GM10248 (cell line): ENCODE data around the gene PJA1.

ENCODE experiments used
- CTCF ChIA-PET: fragments of 300-600 bp; sonication (Branson Sonifier 250); formaldehyde crosslinking; extraction: SDS; loops from one replicate; lab custom pipeline; 2021; ENCODE audit warnings: antibody characterized with exemption; lab: Yijun Ruan, JAX
- POLR2A ChIA-PET: fragments of 350-650 bp; sonication (Branson Sonifier 250); formaldehyde crosslinking; extraction: SDS; loops from one replicate; lab custom pipeline; 2020; ENCODE audit warnings: antibody characterized with exemption; lab: Yijun Ruan, JAX
- DNase-seq: peaks from one replicate; pipeline ENCODE4 v3.0.0; 2012; ENCODE audit errors: extremely low spot score
- CTCF ChIP-seq: IDR thresholded peaks from 2 replicates; pipeline ENCODE4 v1.5.1; 2012; ENCODE audit warnings: mild to moderate bottlenecking, low read depth; ENCODE audit errors: extremely low read depth, missing control alignments, control extremely low read depth

The PJA1 gene

DNA sequence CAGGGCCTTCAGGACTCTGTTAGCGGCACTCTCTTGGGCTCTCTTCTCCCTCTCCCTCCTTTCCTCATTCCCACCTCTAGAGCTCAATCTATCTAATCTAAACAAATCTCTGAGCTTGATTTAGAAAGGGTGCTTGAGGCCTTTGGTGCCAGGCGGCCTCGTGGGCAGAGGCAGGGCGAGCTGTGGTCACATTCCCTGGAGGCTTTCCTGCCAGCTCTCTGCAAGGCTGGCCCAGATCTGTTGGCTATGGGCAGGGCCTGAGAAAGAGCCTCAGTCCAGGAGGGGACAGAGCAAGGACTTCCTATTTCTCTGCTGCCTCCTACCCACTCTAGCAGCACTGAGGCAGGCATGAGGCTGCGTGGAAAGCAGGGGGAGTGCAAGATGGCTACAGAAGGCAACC, 38.6 kb downstream of the PJA1 start:
- ChIA-PET POLR2A (no interaction called here), CTCF (no interaction called here)

DNA sequence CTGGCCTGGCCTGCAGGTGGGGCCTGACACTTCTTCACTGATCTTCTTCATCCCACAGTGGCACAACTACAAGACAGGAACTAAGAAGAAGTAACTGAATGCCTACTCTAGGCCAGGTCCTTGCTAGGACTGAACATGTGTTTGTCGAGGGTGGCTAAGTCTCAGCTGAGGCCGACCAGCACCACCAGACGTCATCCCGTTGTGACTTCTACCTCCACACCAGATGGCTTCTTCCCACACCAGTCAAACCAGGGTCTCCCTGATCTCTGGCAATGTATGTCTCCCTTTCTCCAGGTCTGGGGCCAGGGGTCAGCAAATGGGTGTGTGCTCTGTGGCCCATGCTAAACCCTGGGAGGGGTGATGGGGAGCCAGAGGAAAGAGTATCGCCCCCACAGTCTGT, 40.2 kb downstream of the PJA1 start:
- POLR2A ChIA-PET = no interaction called here
- no peak for TF ChIP-seq CTCF
- CTCF ChIA-PET = no interaction called here
- DNase-seq = no peak

More for the DNA sequence above, 38.6 kb downstream of the PJA1 start:
- no peak for DNase-seq
- no peak for TF ChIP-seq CTCF

GRCh38 chrX:69124108-69124507, 41.1 kb downstream of the PJA1 start:
- CTCF ChIA-PET = interaction anchor here (0.8 kb wide), 1 partner anchor 9 kb away, joined by 3 read pairs; no protein-coding TSS in a partner anchor
- POLR2A ChIA-PET = no interaction called here
- TF ChIP-seq CTCF = no peak
- DNase-seq = no peak

- no peak for TF ChIP-seq CTCF
- POLR2A ChIA-PET = no interaction called here
These were observed 41.8 kb downstream of the PJA1 start for GRCh38 chrX:69123481-69123880.

DNA sequence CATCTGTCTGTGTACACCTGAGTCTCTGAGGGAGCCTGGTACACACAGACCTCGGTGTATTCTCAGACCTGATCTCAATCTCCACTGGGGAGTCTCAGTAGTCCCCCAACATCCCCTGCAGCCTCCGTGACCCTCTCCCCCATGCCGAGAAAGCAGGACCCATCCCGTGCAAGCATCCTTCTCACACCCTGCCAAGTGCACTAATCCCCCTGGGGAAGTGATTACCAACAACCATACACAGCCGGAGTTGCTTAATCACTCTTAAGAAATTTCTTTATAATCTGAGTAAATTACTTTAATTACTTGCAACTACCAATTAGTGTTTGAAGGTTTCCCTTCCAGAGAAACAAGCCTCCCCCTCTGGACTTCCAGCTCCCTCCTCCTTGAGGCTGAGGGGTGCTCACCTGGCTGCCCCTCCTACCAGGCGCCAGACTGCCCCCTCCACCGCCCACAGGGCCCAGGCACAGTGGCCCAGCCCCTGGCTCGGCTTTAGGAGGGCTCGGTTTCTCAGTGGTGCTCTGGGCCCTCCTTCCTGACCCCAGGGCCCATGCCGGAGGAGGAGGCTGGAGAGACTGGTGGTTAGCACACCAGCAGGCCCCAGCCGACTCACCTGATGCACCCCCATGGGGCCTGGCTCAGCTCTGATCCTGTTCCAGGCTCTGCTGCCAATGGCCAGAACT, 43.8 kb downstream of the PJA1 start:
- POLR2A ChIA-PET = no interaction called here
- CTCF ChIA-PET = no interaction called here
- no peak for TF ChIP-seq CTCF
- DNase-seq = no peak

More at GRCh38 chrX:69123481-69123880, 41.8 kb downstream of the PJA1 start:
- CTCF ChIA-PET = interaction anchor here (0.8 kb wide), 1 partner anchor 8 kb away, joined by 3 read pairs; no protein-coding TSS in a partner anchor
- no peak for DNase-seq

DNA sequence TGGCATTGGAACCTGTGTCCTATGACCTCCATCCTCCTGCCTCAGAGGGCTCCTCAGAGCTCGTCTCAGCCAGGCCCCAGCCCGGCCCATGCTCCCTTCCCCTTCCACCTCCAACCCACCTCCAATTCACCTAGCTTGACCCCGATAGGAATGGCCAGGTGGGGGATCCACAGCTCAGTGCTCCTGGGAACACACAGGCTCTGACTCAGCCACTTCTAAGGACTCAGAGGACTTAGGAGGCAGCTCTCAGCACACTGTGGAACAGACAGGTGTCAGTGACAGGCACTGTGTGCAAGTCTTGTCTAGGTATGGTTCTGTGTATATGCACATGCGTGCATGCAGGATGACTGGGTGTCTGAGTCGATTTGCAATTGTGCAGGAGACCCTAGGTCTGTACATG, 44.8 kb downstream of the PJA1 start:
- ChIA-PET CTCF (no interaction called here), POLR2A (no interaction called here)
- no peak for DNase-seq
- no peak for TF ChIP-seq CTCF
